ENCODE results near the gene PCDHA8. TPM values are rescaled to one million over a fixed set of nuclear protein-coding genes. Genes with fewer than 3 reads are reported as not detected.

Gene PCDHA8
- total RNA-seq, 1 experiment from 2014 or later, result not detected

DNA sequence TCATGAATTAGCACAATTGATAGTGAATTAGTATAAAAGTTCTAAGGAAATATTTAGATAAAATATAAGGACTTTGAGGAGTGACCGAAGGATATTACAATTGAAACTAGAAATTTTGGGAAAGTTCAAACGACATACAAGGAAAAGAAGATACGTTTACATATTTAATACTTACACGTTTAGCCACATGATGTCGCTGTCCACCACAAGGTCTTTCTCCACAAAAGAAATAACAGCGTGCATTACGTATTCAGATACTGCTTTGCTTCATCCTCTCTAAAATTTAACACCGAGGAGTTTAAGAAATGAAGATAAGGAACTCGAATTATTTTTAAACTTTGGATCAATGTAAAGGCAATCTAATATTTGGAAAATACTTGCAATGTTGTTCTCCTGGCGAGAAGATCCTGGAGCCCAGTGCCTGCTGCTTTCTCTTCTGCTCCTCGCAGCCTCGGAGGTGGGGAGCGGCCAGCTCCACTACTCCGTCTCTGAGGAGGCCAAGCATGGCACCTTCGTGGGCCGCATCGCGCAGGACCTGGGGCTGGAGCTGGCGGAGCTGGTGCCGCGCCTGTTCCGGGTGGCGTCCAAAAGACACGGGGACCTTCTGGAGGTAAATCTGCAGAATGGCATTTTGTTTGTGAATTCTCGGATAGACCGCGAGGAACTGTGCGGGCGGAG, 40.0 kb upstream of the PCDHA8 start, which contains the start of gene PCDHA3:
TSS of gene PCDHA3 (plus strand) at position 242 of the 678 bp plus-strand sequence.
- ChIA-PET RAD21 (ENCODE audit: low non-redundant PET in 1 of 2, low total read pairs in 2 of 2, uncharacterized antibody in 2 of 2, unreplicated experiment in 2 of 2) (no interaction called here), POLR2A (no interaction called here), CTCF (no interaction called here)
- Histone ChIP-seq H3K4me2 (ENCODE audit: low read length) (no peak within 1 kb of the TSS), H3K9me2 (ENCODE audit: insufficient read depth) (no peaks in the 10 kb centered on the region), H3K27ac (ENCODE audit: low read depth, low read length) (no peak within 1 kb of the TSS), H3K4me1 (ENCODE audit: control insufficient read depth in 1 of 2, insufficient read depth in 2 of 2, low read length in 2 of 2) (no peaks in the 10 kb centered on the region), H3K9ac (ENCODE audit: low read length) (no peak within 1 kb of the TSS), H3K4me3 (replicated peaks in 1 of 2; ENCODE audit: low read depth in 1 of 2, low read length in 2 of 2) (no peak within 1 kb of the TSS), H3K27me3 (ENCODE audit: insufficient read depth, low read length) (no peaks in the 10 kb centered on the region), H3K79me2 (ENCODE audit: insufficient read depth, low read length) (no peaks in the 10 kb centered on the region), H3K36me3 (ENCODE audit: control insufficient read depth in 1 of 2, insufficient read depth in 2 of 2, low read length in 2 of 2) (no peaks in the 10 kb centered on the region), H2AFZ (ENCODE audit: low read depth, low read length, poor library complexity, severe bottlenecking) (no peak within 1 kb of the TSS), H4K20me1 (ENCODE audit: insufficient read depth) (no peaks in the 10 kb centered on the region), H3K9me3 (ENCODE audit: control insufficient read depth in 1 of 2, insufficient read depth in 1 of 2, low read depth in 1 of 2, low read length in 2 of 2) (peaks cover 0 to 5% of the 10 kb centered on the region in 2 experiments; a peak in 2 of 4 replicates)
- ATAC-seq (no peak), DNase-seq (ENCODE audit: low read depth, low spot score) (no peak)
- intact Hi-C loops (cut with micrococcal nuclease), result no loop called here
- no TSS peak for BruUV-seq (replicated peaks)
- TF ChIP-seq, protein P1, sequence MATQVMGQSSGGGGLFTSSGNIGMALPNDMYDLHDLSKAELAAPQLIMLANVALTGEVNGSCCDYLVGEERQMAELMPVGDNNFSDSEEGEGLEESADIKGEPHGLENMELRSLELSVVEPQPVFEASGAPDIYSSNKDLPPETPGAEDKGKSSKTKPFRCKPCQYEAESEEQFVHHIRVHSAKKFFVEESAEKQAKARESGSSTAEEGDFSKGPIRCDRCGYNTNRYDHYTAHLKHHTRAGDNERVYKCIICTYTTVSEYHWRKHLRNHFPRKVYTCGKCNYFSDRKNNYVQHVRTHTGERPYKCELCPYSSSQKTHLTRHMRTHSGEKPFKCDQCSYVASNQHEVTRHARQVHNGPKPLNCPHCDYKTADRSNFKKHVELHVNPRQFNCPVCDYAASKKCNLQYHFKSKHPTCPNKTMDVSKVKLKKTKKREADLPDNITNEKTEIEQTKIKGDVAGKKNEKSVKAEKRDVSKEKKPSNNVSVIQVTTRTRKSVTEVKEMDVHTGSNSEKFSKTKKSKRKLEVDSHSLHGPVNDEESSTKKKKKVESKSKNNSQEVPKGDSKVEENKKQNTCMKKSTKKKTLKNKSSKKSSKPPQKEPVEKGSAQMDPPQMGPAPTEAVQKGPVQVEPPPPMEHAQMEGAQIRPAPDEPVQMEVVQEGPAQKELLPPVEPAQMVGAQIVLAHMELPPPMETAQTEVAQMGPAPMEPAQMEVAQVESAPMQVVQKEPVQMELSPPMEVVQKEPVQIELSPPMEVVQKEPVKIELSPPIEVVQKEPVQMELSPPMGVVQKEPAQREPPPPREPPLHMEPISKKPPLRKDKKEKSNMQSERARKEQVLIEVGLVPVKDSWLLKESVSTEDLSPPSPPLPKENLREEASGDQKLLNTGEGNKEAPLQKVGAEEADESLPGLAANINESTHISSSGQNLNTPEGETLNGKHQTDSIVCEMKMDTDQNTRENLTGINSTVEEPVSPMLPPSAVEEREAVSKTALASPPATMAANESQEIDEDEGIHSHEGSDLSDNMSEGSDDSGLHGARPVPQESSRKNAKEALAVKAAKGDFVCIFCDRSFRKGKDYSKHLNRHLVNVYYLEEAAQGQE (IDR thresholded peaks at IDR 0.05; ENCODE audit: low read depth), result no peak
- no peak for TF ChIP-seq ZNF274 (IDR thresholded peaks at IDR 0.05; ENCODE audit: low read depth, low read length)
- no peak for TF ChIP-seq POLR2A (IDR thresholded peaks at IDR 0.05; ENCODE audit: borderline replicate concordance, extremely low read depth, insufficient read depth, insufficient read length)
- TF ChIP-seq, protein P2, sequence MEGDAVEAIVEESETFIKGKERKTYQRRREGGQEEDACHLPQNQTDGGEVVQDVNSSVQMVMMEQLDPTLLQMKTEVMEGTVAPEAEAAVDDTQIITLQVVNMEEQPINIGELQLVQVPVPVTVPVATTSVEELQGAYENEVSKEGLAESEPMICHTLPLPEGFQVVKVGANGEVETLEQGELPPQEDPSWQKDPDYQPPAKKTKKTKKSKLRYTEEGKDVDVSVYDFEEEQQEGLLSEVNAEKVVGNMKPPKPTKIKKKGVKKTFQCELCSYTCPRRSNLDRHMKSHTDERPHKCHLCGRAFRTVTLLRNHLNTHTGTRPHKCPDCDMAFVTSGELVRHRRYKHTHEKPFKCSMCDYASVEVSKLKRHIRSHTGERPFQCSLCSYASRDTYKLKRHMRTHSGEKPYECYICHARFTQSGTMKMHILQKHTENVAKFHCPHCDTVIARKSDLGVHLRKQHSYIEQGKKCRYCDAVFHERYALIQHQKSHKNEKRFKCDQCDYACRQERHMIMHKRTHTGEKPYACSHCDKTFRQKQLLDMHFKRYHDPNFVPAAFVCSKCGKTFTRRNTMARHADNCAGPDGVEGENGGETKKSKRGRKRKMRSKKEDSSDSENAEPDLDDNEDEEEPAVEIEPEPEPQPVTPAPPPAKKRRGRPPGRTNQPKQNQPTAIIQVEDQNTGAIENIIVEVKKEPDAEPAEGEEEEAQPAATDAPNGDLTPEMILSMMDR (IDR thresholded peaks at IDR 0.05 in 2 of 3, conservative IDR thresholded peaks at IDR 0.05 in 1 of 3; ENCODE audit: borderline replicate concordance in 1 of 3, insufficient read depth in 1 of 3, low read depth in 2 of 3, low read length in 2 of 3), result no peak
- TF ChIP-seq ATF3 (IDR thresholded peaks at IDR 0.05), result no peak
- no peak for TF ChIP-seq SRF (IDR thresholded peaks at IDR 0.05; ENCODE audit: low read depth)

Measured in HCT116 (cell line).